Uterus (tissue), 4 donors: ENCODE data around the gene TFB2M. TPM values are rescaled to one million over a fixed set of nuclear protein-coding genes. Genes with fewer than 3 reads are reported as not detected.

ENCODE experiments used
- DNase-seq, 2 donors: peaks; one replicate each; pipeline ENCODE4 v3.0.0-alpha.2; 2019 to 2020
- H3K27ac ChIP-seq, 2 donors: fragments of 200-600 bp; sonication (generic); 1 replicate in 1 of 2; 2 replicates in 1 of 2; pipeline ENCODE4 v1.5.1; 2016 to 2018
- H3K27me3 ChIP-seq, 2 donors: fragments of 200-600 bp; sonication (generic); one replicate each; pipeline ENCODE4 v1.5.1; 2018 to 2019; ENCODE audit warnings: control low read depth in 1 of 2
- H3K36me3 ChIP-seq, 2 donors: fragments of 200-600 bp; sonication (generic); one replicate each; pipeline ENCODE4 v1.5.1; 2019; ENCODE audit warnings: control low read depth in 1 of 2
- H3K4me1 ChIP-seq, 2 donors: fragments of 200-600 bp; sonication (generic); one replicate each; pipeline ENCODE4 v1.5.1; 2018 to 2019; ENCODE audit warnings: control low read depth in 1 of 2
- H3K4me3 ChIP-seq, 2 donors: fragments of 200-600 bp; sonication (generic); 1 replicate in 1 of 2; 2 replicates in 1 of 2; pipeline ENCODE4 v1.5.1; 2018 to 2019; ENCODE audit warnings: mild to moderate bottlenecking in 1 of 2
- H3K9me3 ChIP-seq, 2 donors: fragments of 200-600 bp; sonication (generic); one replicate each; pipeline ENCODE4 v1.5.1; 2019; ENCODE audit warnings: control low read depth in 1 of 2
- POLR2A ChIP-seq, 2 donors: fragments of 450-650 bp; IDR thresholded peaks; one replicate each; pipeline ENCODE4 v1.6.1; 2016; ENCODE audit warnings: antibody characterized with exemption in 2 of 2, mild to moderate bottlenecking in 1 of 2, moderate library complexity in 1 of 2
- intact Hi-C: fragments of 100-400 bp; cut with DNase I; formaldehyde crosslinking; loops from one replicate; pipeline ENCODE4 v1.15.1; 2023; ENCODE audit warnings: low total_unique reads
- total RNA-seq, 4 donors: library from RNA; depleted of rRNA in 3 of 4; stranded (reverse); fragments of >200 nt in 3 of 4; gene quantifications; one replicate each; pipeline versions ENCODE4 v1.1.0 to v1.2.4, GENCODE V29; 2014 to 2023
- TF ChIP-seq, protein P1 (sequence below), 4 experiments: fragments of 200-600 bp in 2 of 4; fragments of 450-650 bp in 2 of 4; sonication (generic) in 2 of 4; IDR thresholded peaks; one replicate each; pipeline ENCODE4 v1.5.1; 2016 to 2019; ENCODE audit warnings: antibody characterized with exemption in 4 of 4, mild to moderate bottlenecking in 2 of 4, moderate library complexity in 1 of 4
- donor health status: DM: yes; HTN: yes; CAD: no.

Gene TFB2M
- total RNA-seq, 4 donors from 2014 or later: 3.5 to 25.0 (median 8.8) TPM

DNA sequence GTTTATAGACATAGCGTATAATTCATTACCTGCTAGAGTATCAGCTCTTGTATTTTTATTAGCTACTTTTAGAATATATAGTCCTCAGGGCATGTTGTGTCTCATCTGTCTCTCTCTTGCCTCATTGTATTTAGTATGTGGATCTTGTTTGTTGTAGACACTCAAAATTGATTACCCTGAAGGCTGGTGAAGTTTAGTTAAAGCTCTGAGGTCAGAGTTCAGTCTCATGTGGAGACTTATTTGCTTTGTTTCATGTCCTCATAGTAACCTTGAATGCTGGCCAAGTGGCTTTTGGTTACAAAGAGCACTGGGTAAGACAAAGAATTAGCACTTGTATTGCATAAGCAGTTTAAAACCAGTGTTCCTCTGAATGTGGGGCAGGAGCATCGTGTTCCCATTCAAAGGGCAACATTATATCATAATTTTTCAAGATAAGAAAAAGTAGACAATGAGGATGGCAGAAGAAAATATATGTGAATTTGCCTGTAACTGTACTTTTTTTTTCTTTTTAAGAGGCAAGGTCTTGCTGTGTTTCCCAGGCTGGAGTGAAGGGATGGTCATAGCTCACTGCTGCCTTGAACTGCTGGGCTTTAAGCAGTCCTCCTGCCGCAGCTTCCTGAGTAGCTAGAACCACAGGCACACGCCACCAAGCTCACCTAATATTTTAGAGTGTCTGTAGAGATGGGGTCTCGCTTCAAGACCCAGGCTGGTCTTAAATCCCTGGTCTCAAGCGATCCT, 17.6 kb upstream of the TFB2M start:
- peak in 1 of 2 donors; percentile 61 for DNase-seq
- H3K4me1 ChIP-seq: peaks cover 0 to 14% of the 10 kb centered on the region in 2 donors
- no peaks in the 10 kb centered on the region for H3K36me3 ChIP-seq
- intact Hi-C loops: no loop called here
- H3K9me3 ChIP-seq: no peaks in the 10 kb centered on the region
- H3K4me3 ChIP-seq: no peak overlapping the region
- TF ChIP-seq POLR2A (IDR thresholded peaks at IDR 0.05): no peak
- TF ChIP-seq, protein P1, sequence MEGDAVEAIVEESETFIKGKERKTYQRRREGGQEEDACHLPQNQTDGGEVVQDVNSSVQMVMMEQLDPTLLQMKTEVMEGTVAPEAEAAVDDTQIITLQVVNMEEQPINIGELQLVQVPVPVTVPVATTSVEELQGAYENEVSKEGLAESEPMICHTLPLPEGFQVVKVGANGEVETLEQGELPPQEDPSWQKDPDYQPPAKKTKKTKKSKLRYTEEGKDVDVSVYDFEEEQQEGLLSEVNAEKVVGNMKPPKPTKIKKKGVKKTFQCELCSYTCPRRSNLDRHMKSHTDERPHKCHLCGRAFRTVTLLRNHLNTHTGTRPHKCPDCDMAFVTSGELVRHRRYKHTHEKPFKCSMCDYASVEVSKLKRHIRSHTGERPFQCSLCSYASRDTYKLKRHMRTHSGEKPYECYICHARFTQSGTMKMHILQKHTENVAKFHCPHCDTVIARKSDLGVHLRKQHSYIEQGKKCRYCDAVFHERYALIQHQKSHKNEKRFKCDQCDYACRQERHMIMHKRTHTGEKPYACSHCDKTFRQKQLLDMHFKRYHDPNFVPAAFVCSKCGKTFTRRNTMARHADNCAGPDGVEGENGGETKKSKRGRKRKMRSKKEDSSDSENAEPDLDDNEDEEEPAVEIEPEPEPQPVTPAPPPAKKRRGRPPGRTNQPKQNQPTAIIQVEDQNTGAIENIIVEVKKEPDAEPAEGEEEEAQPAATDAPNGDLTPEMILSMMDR (IDR thresholded peaks at IDR 0.05): no peak
- peak overlapping the region; percentile 6 to 50 for H3K27ac ChIP-seq
- no peaks in the 10 kb centered on the region for H3K27me3 ChIP-seq

- Histone ChIP-seq H3K4me1 (peaks cover 0 to 14% of the 10 kb centered on the region in 2 donors), H3K27me3 (no peaks in the 10 kb centered on the region), H3K27ac (peak overlapping the region; percentile 6 to 50), H3K36me3 (no peaks in the 10 kb centered on the region), H3K4me3 (no peak overlapping the region), H3K9me3 (no peaks in the 10 kb centered on the region)
- TF ChIP-seq, protein P1 (IDR thresholded peaks at IDR 0.05): no peak
- no peak for TF ChIP-seq POLR2A (IDR thresholded peaks at IDR 0.05)
- intact Hi-C loops: no loop called here
- no peak for DNase-seq
These were observed 17.0 kb upstream of the TFB2M start for GRCh38 chr1:246583056-246583440.

- H3K36me3 ChIP-seq: no peaks in the 10 kb centered on the region
- intact Hi-C loops: no loop called here
- H3K27ac ChIP-seq: peak overlapping the region in 1 of 2 donors; percentile 50
- no peak for TF ChIP-seq POLR2A (IDR thresholded peaks at IDR 0.05)
- no peak overlapping the region for H3K4me3 ChIP-seq
- no peak for DNase-seq
- peaks cover 0 to 14% of the 10 kb centered on the region in 2 donors for H3K4me1 ChIP-seq
- H3K27me3 ChIP-seq: no peaks in the 10 kb centered on the region
- no peaks in the 10 kb centered on the region for H3K9me3 ChIP-seq
These were observed 16.4 kb upstream of the TFB2M start for GRCh38 chr1:246582301-246583055.

GRCh38 chr1:246580497-246581370, 14.7 kb upstream of the TFB2M start:
- Histone ChIP-seq H3K36me3 (no peaks in the 10 kb centered on the region), H3K4me1 (peaks cover 0 to 14% of the 10 kb centered on the region in 2 donors), H3K4me3 (no peak overlapping the region), H3K27ac (peak overlapping the region in 1 of 2 donors; percentile 70), H3K9me3 (no peaks in the 10 kb centered on the region), H3K27me3 (no peaks in the 10 kb centered on the region)
- no peak for DNase-seq
- intact Hi-C loops: no loop called here
- TF ChIP-seq, protein P1 (IDR thresholded peaks at IDR 0.05): no peak
- no peak for TF ChIP-seq POLR2A (IDR thresholded peaks at IDR 0.05)

DNA sequence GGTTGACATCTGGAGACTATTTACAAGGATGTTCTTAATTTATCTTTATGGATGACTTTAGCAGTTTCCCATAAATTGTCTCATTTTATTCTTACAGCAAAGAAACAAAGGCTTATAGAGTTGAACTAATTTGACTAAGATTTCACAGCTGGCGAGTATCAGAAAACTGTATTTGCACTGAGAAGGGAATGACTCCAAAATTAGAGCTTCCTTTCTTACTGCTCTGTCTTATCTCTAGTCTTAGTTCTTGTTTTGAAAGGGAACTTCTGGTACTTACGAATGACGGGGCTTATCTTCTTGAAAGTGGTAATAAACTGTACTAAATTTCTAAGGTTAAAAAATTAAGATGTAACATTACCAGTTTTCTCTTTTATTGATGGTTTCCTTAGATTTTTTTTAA, 13.8 kb upstream of the TFB2M start:
- H3K4me3 ChIP-seq: no peak overlapping the region
- no peaks in the 10 kb centered on the region for H3K9me3 ChIP-seq
- DNase-seq: no peak
- intact Hi-C loops: no loop called here
- H3K27me3 ChIP-seq: no peaks in the 10 kb centered on the region
- H3K4me1 ChIP-seq: peaks cover 0 to 14% of the 10 kb centered on the region in 2 donors
- H3K27ac ChIP-seq: peak overlapping the region; percentile 20 to 70
- H3K36me3 ChIP-seq: no peaks in the 10 kb centered on the region
- no peak for TF ChIP-seq POLR2A (IDR thresholded peaks at IDR 0.05)
- TF ChIP-seq, protein P1 (IDR thresholded peaks at IDR 0.05): no peak
